Hematopoietic multipotent progenitor cell treated with erythropoietin and hydrocortisone succinate and interleukin-3 and kit ligand, for 6 days (in vitro differentiated cells): ENCODE data around the gene PIK3AP1.
"Not testable (repeated sequence)": the region's sequence is repeated elsewhere in the genome, so short reads cannot be mapped to it uniquely, and the experiment has no call there.

Experiments used
- DNase-seq: peaks from one replicate; pipeline ENCODE4 v3.0.0-alpha.2; 2015

The PIK3AP1 gene

GRCh38 chr10:96720422-96721206 is at the start of gene PIK3AP1:
PIK3AP1 (minus strand) TSS chr10:96720514; CDS start chr10:96720394, 120 bp downstream.
- peak; percentile 78 for DNase-seq

- no peak for DNase-seq
Observed at GRCh38 chr10:96768136-96768535, 47.8 kb upstream of the PIK3AP1 start.

GRCh38 chr10:96767611-96768010 is 47.3 kb upstream of the PIK3AP1 start:
- DNase-seq = no peak

- peak; percentile 90 for DNase-seq
Observed at GRCh38 chr10:96765406-96766240, 45.3 kb upstream of the PIK3AP1 start.

GRCh38 chr10:96764425-96765060 is 44.2 kb upstream of the PIK3AP1 start:
- peak; percentile 77 for DNase-seq

GRCh38 chr10:96758423-96758822 is 38.1 kb upstream of the PIK3AP1 start:
- peak; percentile 64 for DNase-seq

GRCh38 chr10:96756111-96756903 is 36.0 kb upstream of the PIK3AP1 start:
- DNase-seq = no peak

- no peak for DNase-seq
Observed at GRCh38 chr10:96753956-96754355, 33.6 kb upstream of the PIK3AP1 start.

- DNase-seq = no peak
Observed at GRCh38 chr10:96752375-96752774, 32.1 kb upstream of the PIK3AP1 start.

- not testable (repeated sequence) for DNase-seq
Observed at GRCh38 chr10:96750316-96750715, 30.0 kb upstream of the PIK3AP1 start.

- peak; percentile 62 for DNase-seq
Observed at GRCh38 chr10:96747734-96748550, 27.6 kb upstream of the PIK3AP1 start.

GRCh38 chr10:96746503-96746902 is 26.2 kb upstream of the PIK3AP1 start:
- DNase-seq = no peak

GRCh38 chr10:96745950-96746349 is 25.6 kb upstream of the PIK3AP1 start:
- DNase-seq = no peak

- DNase-seq = peak; percentile 70
Observed at GRCh38 chr10:96743988-96744585, 23.8 kb upstream of the PIK3AP1 start.

- DNase-seq = not testable (repeated sequence)
Observed at GRCh38 chr10:96741557-96741956, 21.2 kb upstream of the PIK3AP1 start.

GRCh38 chr10:96740579-96741281 is 20.4 kb upstream of the PIK3AP1 start:
- peak; percentile 75 for DNase-seq

- DNase-seq = no peak
Observed at GRCh38 chr10:96740141-96740540, 19.8 kb upstream of the PIK3AP1 start.

- DNase-seq = peak; percentile 64
Observed at GRCh38 chr10:96737307-96737902, 17.1 kb upstream of the PIK3AP1 start.

GRCh38 chr10:96724621-96725020 is 4.3 kb upstream of the PIK3AP1 start:
- no peak for DNase-seq

GRCh38 chr10:96721207-96721572 is 876 bp upstream of the PIK3AP1 start:
- DNase-seq = no peak
